ENCODE measurements around the gene IL1R2.
"Not testable (repeated sequence)": the region's sequence is repeated elsewhere in the genome, so short reads cannot be mapped to it uniquely, and the experiment has no call there.

Gene IL1R2

GRCh38 chr2:102065675-102066252 is 74.0 kb downstream of the IL1R2 start:
- Histone ChIP-seq H3K4me3 (ENCODE audit: low read depth, low read length) (no peak overlapping the region), H3K9me3 (ENCODE audit: control insufficient read depth, low read length) (no peaks in the 10 kb centered on the region), H3K4me1 (peaks cover 44% of the 10 kb centered on the region), H3K4me2 (ENCODE audit: low read length) (no peak overlapping the region), H3K36me3 (ENCODE audit: control insufficient read depth, insufficient read depth, low read length) (no peaks in the 10 kb centered on the region), H3K79me2 (no peaks in the 10 kb centered on the region), H3K27me3 (ENCODE audit: control insufficient read depth, insufficient read depth, low read length) (no peaks in the 10 kb centered on the region), H2AFZ (no peak overlapping the region), H3K27ac (peak overlapping the region; percentile 3), H3K9ac (no peak overlapping the region)
- no peak for TF ChIP-seq CTCF (IDR thresholded peaks at IDR 0.05)

- no peak overlapping the region for H3K4me2 ChIP-seq (ENCODE audit: low read length)
- no peak overlapping the region for H3K27ac ChIP-seq
- H3K79me2 ChIP-seq, result no peaks in the 10 kb centered on the region
- peaks cover 50% of the 10 kb centered on the region for H3K4me1 ChIP-seq
- TF ChIP-seq CTCF (IDR thresholded peaks at IDR 0.05), result no peak
- no peak overlapping the region for H3K4me3 ChIP-seq (ENCODE audit: low read depth, low read length)
- no peak overlapping the region for H3K9ac ChIP-seq
- no peaks in the 10 kb centered on the region for H3K36me3 ChIP-seq (ENCODE audit: control insufficient read depth, insufficient read depth, low read length)
- no peak overlapping the region for H2AFZ ChIP-seq
- H3K9me3 ChIP-seq (ENCODE audit: control insufficient read depth, low read length), result no peaks in the 10 kb centered on the region
- H3K27me3 ChIP-seq (ENCODE audit: control insufficient read depth, insufficient read depth, low read length), result no peaks in the 10 kb centered on the region
These were observed 74.8 kb downstream of the IL1R2 start for GRCh38 chr2:102066554-102066953.

GRCh38 chr2:102068126-102068525 is 76.4 kb downstream of the IL1R2 start:
- H3K9ac ChIP-seq; H3K4me2 ChIP-seq (ENCODE audit: low read length); H3K36me3 ChIP-seq (ENCODE audit: control insufficient read depth, insufficient read depth, low read length); H3K4me3 ChIP-seq (ENCODE audit: low read depth, low read length); H2AFZ ChIP-seq; H3K79me2 ChIP-seq; H3K27me3 ChIP-seq (ENCODE audit: control insufficient read depth, insufficient read depth, low read length); H3K27ac ChIP-seq; H3K9me3 ChIP-seq (ENCODE audit: control insufficient read depth, low read length): not testable (repeated sequence)
- peaks cover 50% of the 10 kb centered on the region for H3K4me1 ChIP-seq

- no peak for TF ChIP-seq CTCF (IDR thresholded peaks at IDR 0.05)
- no peaks in the 10 kb centered on the region for H3K27me3 ChIP-seq (ENCODE audit: control insufficient read depth, insufficient read depth, low read length)
- no peaks in the 10 kb centered on the region for H3K79me2 ChIP-seq
- H3K27ac ChIP-seq, result peak overlapping the region; percentile 97
- no peak overlapping the region for H3K4me3 ChIP-seq (ENCODE audit: low read depth, low read length)
- H3K4me2 ChIP-seq (ENCODE audit: low read length), result no peak overlapping the region
- peak overlapping the region; percentile 75 for H2AFZ ChIP-seq
- no peaks in the 10 kb centered on the region for H3K36me3 ChIP-seq (ENCODE audit: control insufficient read depth, insufficient read depth, low read length)
- H3K4me1 ChIP-seq, result peaks cover 40% of the 10 kb centered on the region
- H3K9me3 ChIP-seq (ENCODE audit: control insufficient read depth, low read length), result no peaks in the 10 kb centered on the region
- H3K9ac ChIP-seq, result no peak overlapping the region
These were observed 77.7 kb downstream of the IL1R2 start for GRCh38 chr2:102069311-102069974.

GRCh38 chr2:102070058-102070642 is 78.4 kb downstream of the IL1R2 start:
- Histone ChIP-seq H3K27ac (peak overlapping the region; percentile 97), H3K27me3 (ENCODE audit: control insufficient read depth, insufficient read depth, low read length) (no peaks in the 10 kb centered on the region), H3K4me1 (peaks cover 34% of the 10 kb centered on the region), H2AFZ (peak overlapping the region; percentile 75), H3K79me2 (no peaks in the 10 kb centered on the region), H3K36me3 (ENCODE audit: control insufficient read depth, insufficient read depth, low read length) (no peaks in the 10 kb centered on the region), H3K9me3 (ENCODE audit: control insufficient read depth, low read length) (no peaks in the 10 kb centered on the region), H3K4me3 (ENCODE audit: low read depth, low read length) (peak overlapping the region; percentile 36), H3K9ac (peak overlapping the region; percentile 65), H3K4me2 (ENCODE audit: low read length) (peak overlapping the region; percentile 47)
- peak; percentile 49 for TF ChIP-seq CTCF (IDR thresholded peaks at IDR 0.05)

Measured in parathyroid adenoma (tissue), 2 donors.